Left renal pelvis (tissue), 4 donors: Measurements from ENCODE around the gene MYBPHL. TPM values are rescaled to one million over a fixed set of nuclear protein-coding genes. Genes with fewer than 3 reads are reported as not detected.
A peak's percentile ranks its signal among the peaks of the same experiment; 100 is the strongest.

Source experiments
- DNase-seq, 4 donors: peaks; one replicate each; pipeline ENCODE4 v3.0.0-alpha.2; 2013; ENCODE audit warnings: low read depth in 4 of 4, low spot score in 3 of 4
- polyA plus RNA-seq, 4 donors: library from polyadenylated mRNA; unstranded; fragments of 120-200 nt; gene quantifications; one replicate each; pipeline ENCODE4 v1.2.1, GENCODE V29; 2013; ENCODE audit not compliant: insufficient read length in 4 of 4

The MYBPHL gene, protein sequence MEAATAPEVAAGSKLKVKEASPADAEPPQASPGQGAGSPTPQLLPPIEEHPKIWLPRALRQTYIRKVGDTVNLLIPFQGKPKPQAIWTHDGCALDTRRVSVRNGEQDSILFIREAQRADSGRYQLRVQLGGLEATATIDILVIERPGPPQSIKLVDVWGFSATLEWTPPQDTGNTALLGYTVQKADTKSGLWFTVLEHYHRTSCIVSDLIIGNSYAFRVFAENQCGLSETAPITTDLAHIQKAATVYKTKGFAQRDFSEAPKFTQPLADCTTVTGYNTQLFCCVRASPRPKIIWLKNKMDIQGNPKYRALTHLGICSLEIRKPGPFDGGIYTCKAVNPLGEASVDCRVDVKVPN
- under 1 TPM in 2 of 4 donors, not detected in 2; 0.23 to 0.32 TPM for polyA plus RNA-seq

DNA sequence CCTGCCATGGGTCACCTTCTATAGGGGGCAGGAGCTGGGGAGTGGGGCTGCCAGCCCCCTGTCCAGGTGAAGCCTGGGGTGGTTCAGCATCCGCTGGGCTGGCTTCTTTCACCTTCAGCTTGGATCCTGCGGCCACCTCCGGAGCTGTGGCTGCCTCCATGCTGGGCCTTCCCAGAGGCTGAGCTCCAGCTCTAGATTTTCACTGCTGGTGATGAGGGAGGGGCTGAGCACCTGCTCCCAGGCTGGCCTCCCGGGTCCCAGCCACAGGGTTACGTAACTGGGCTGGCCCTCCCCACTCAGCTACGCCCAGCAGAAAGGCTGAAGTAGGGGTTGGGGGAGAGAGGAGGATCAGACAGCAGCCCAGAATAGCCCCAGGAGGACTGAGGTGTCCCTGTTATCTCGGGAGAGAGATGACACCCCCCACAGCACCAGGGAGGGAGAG, at the start of gene MYBPHL:
MYBPHL (minus strand) TSS at position 180 of the 442 bp plus-strand sequence; CDS start at position 160, 20 bp downstream.
- DNase-seq = no peak

DNA sequence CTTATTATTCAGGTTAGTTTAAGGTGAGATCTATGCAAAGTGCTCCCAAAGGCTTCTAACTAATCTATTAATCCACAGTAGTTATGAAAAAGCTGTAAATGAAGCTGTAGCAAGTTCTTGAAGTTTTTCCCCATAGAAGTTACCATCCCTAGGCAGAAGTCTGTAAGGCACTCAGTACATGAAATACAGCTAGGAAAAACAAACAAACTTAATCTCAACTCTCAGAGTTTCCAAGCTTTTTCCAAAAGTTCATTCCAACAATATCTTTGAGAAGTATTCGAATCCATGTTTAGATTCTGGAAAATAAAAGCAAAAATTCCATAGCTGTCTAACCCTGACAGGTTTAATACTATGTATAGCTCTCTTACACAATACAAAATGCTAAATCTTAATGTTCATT, 49.7 kb upstream of the MYBPHL start:
- DNase-seq = no peak

DNA sequence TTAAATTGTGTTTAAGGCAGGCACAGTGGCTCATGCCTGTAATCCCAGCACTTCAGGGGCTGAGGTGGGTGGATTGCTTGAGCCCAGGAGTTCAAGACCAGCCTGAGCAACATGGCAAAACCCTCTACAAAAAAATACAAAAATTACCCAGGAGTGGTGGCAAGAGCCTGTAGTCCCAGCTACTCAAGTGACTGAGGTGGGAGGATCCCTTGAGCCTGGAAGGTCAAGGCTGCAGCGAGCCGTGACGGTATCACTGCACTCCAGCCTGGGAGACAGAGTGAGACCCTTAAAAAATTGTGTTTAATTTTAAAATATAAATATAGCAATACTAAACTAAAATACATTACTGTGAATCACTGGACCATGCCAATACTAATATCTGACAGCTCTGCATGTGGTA, 48.1 kb upstream of the MYBPHL start:
- DNase-seq = no peak

DNA sequence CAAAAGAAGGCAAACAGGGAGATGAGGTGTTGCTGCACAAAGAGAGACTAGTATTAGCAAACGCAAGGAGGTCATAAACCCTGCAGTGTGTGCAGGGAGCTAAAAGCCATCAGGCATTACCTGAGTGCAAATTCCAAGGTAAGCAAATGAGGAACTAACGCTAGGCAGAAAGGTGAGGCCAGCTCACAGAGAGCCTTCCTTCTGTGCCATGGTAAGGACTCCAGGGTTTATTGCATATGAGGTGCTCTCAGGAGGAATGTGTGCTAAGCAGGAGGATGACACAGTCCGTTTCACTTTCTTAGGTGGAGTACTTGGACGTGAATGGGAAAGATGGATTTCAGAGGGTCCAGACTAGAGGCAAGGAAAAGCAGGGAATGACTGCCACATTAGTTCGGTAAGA, 44.6 kb upstream of the MYBPHL start:
- no peak for DNase-seq

DNA sequence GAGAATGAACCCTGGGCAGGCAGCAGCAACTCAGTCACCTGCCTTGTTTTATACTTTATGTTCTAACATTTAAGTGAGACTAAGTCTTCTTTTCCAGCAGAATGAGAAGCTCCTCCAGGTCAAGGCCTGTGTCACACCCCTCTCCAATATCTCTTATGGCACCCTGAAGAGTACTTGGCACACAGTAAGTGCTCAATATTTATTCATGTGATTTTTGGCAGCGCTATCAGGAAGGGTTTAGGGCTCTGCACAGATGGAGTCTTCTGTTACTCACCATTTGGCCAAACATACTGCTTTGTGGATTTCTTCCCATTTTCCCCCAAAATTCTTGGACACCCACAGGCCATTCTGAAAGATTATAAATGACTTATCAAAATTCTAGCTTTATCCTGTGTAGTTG, 43.8 kb upstream of the MYBPHL start:
- no peak for DNase-seq

DNA sequence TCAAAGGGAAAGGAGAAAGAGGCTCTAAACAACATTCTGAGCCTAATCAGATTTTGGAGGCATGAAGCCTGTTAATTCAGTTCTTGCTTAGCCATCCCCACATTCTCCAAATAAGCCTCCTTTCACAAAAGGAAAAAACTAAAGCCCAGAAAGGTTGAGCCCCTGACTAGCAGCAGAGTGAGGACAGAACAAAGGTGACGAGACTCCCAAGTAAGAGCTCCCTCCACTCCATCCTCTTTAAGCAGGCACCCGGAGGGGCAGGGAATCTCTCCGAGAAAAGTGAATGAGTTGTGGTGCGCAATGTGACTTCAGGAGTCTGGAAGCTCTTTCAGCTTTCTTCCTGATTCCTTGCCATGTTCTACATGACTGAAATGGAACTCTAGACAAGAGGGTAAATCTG, 43.4 kb upstream of the MYBPHL start:
- no peak for DNase-seq

DNA sequence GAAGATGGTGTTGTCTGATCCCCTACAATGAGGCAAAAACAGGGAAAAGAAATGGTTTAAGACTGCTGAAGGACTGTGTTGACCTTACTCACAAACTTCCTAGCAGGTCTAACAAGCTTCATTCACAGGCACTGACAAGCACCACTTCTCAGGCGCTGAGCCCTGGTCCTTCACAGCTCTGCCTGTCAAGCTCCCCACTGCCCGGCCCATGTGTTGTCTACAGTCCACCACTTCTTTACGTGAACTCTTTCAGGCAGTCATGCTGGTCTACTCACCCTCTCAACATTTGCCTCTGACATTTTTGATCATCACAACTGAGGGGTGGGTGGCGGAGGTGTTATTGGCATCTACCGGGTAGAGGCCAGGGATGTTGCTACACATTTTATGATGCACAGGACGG, 40.7 kb upstream of the MYBPHL start:
- no peak for DNase-seq

DNA sequence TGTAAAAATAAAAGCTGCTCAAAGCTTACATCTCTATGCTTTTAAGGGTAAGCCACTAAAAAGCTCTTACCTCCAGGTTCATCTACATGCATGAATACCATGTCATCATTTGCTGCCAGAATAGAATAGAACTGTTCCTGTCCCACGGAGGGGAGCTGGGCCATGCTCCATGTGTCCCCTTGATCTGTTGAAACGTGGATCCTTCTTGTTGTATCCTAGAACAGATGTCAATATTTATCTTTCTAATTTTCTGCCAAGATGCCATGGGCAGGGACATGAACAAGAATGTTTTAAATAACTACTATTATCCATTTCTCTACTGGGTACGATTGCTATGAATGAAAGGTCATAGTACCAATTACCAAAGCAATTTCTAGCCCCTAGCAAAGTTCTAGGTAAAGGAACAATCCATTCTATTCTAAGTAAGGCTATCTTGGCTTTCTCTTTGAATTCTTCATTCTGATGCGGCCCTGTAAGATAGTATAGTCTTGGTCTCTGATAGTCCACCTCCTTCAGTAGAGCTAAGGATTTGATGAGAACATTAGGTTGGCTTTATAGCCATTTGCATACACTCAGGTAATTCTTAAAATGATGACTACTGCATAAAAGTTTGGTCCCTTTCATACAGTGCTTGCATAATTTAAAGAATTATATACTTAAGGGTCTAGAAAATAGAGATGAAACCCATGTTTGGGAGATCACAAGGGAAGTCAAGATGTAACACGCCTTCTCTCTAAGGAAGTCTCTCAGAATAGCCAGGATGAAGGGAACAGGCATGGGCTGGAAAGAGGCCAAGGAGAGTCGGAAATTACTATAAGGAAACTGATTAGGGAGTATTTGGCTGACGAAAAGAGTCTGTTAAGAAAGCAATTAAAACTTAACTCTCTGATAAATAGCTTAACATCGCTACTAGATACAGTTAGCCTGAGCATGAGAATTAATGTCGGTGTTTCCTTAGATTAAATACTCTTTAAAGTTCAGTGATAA, 35.4 kb upstream of the MYBPHL start:
- DNase-seq = peak in 1 of 4 donors; percentile 20

DNA sequence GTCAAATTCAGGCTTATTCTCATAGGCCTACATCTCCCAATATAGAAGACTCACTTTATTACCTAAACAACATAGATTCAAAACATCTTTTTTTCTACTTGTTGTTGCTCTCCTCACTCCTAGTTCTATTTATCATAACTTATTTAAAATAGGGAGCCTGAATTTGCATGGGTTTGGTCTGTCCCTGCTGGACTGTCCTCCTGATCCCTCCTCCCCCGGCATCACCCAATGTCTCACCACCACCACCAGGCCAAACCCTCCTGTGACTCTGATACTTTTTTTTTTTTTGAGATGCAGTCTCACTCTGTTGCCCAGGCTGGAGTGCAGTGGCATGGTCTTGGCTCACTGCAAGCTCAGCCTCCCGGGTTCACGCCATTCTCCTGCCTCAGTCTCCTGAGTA, 31.8 kb upstream of the MYBPHL start:
- DNase-seq = no peak

DNA sequence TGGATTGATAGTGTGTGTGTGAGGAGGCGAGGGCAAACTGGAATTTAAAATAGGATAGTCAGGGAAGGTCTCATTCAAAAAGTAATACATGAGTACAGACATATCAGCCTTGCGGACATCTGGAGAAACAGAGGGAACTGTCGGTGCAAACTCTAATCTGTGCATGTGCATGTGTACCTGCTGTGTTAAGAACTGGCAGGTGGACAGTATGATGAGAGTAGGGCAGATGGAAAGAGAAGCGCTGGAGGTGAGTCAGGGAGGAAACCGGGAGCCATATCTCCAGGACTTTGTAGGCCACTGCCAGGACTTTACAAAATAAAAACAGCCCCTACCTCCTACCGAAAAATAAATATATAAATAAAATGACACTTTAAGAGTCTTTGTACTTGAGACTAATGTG, 31.3 kb upstream of the MYBPHL start:
- DNase-seq = no peak

DNA sequence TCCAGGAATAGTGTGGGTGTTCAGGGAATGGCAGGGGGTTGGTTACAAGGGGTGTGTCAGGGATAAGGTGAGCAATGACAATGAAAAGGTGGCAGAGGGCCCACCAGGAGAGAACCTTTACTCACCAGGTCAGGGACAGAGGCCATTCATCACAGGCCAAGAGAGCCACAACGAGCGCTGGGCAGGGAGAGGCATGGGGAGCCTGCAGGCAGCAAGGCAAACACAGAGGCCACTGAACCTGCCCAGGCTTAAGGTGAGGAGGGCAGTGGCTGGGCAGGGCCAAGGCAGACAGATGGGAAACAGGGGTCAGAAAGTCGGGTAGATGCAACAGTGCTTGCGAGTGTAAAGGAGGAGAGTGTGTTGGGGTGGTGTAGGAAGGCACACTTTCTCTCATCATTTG, 28.3 kb upstream of the MYBPHL start:
- no peak for DNase-seq

DNA sequence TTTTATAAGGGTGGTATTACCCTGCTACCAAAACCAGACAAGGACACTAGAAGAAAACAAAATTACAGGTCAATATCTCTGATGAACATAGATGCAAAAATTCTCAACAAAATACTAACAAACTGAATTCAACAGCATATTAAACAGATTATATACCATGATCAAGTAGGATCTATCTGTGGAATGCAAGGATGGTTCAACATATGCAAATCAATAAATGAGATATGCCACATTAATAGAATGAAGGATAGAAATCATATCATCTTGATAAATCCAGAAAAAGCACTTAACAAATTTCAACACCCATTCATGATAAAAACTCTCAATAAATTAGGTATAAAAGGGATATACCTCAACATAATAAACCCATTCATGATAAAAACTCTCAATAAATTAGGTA, 24.3 kb upstream of the MYBPHL start:
- no peak for DNase-seq

DNA sequence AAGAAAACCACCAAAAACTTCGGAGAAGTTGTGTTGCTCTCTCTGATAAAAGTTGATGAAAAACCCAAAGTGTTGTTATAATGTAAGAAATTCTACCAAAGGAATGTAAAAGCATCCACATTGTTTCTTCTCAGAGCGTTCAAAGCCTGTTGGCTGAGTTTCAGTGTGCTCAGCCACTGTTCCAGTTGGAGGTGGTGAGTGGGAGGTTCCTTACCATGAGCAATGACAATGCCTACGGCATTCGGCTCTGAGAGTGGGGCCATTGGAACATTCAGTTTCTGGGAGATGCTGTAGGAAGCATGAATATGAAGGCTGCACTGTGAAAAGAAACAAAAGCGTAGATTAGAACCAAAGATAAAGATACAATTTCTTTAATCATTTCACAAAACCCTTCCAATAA, 20.5 kb upstream of the MYBPHL start:
- DNase-seq = no peak

DNA sequence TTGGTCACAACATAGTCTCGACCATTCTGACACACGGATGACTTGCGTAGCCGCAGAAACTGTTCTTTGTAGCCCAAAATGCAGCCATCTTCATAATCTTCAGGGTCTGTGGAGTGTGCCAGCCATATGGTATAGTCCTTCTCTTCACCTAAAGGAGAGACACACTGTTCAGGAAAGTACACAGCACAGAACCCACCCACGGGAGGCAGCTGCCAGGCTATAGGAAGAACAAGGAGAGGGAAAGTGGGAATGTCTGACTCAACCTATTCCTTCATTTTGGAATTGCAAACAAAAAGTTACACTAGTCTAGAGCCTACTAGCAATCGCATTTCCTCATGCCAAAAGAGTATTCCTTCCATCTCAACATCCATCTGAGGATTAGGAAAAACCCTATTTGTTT, 16.2 kb upstream of the MYBPHL start:
- no peak for DNase-seq

DNA sequence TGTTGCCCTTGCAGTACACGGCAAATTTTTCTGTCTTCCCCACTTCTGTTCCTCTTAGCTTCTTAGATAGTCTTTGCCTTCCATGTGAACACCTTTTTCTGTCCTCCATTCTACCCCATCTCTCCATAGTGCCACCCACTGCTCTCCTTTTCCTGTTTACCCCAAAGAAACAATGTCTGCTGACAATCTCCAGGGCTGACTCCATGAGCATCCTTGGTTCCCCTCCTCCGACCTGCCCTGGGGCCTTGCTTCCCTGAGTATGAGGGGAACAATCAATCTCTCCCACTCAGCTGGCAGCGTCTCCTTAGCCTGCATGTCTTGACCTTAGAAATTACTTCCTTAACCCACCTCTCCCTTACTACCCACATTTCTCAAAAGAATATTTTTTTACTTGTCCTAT, 12.3 kb upstream of the MYBPHL start:
- DNase-seq = no peak

DNA sequence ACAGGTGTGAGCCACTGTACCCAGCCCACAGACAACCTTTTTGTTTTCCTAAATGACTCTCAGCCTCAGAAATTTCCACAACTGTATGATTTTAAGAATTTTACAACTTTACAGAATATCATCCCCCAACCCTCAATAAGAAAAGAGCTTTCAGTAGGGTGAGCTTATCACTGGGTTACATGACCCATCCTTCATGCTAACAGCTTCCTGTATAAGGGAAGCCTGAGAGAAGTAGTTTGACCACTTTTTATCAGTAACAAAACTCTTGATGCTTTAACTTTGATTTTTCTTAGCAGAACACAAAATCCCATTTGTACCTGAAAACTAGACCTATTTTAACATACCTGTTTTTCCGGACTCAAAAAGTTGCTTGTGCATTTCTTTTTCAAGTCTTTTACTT, 9.7 kb upstream of the MYBPHL start:
- no peak for DNase-seq

DNA sequence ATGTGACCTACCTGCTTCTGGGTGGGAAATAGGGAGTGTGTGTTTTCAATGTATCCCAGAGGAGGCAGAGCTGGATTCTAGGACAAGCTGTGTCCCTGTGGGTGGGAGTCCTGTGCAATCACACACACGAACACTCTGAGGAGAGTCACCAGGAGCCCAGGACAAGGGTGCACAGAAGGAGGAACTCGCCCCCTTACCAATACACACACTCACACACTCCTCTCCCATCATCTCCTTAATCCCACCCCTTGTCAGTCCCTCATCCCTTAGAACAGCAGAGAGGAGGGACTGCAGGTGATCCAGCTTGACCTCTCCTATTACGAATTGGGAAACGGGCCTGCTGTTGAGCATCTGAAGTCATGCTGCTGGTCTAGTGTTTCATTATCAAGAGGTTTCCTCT, 8.5 kb upstream of the MYBPHL start:
- no peak for DNase-seq

DNA sequence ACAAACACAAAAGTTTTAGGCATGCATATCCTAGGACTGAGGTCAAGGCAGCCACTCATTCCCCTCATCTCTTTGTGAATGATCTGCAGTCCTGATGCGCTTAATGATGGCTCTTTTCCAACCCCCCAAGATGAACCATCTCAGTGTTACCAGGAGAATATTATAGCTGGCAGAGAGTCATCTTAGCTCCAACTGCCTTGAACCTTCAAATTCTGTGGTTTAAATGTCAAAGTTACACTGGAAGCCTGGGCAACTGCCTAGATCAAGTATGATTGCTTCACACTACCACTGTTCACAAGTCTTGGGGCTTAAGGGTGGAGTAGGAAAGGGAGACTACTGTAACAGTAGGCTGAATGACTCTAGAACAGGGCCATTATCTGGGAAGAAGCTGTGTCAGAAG, 8.0 kb upstream of the MYBPHL start:
- no peak for DNase-seq

DNA sequence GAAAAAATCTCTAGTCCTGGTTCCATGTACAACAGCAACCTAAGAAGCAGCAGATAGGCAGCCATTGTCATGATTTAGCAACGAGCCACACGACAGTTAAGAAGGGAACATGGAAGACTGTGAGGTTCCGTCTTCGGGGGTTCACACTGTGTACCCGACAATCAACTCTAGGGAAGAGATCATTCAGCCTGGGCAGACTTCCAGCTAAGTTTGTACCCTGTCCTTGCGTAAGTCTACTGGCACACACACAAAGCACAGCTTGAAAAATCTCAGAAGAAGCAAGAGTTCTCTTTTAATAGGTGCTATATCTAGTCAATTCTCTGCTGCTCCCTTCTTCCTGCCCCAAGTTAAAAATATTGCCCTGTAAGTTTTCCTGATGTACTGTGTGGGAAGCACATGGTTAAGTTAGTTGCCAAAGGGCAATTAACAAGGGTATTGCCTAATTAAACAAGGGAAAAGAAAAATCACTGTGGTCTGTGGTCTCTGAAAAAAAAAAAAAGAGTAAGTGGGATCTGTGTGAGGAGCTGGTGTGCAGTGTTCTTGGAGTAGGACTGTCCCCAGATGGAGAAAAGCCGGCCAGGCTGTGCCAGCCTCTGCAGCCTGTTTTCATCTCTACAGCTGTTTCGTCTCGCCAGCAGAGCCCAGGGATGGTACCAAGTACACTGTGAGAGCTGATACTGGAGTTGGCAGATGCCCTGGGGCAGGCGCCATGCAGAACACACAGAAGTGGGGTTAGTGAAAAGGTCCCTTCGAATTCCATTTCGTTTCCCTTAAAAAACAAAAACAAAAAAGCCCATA, 6.4 kb upstream of the MYBPHL start:
- DNase-seq = no peak

DNA sequence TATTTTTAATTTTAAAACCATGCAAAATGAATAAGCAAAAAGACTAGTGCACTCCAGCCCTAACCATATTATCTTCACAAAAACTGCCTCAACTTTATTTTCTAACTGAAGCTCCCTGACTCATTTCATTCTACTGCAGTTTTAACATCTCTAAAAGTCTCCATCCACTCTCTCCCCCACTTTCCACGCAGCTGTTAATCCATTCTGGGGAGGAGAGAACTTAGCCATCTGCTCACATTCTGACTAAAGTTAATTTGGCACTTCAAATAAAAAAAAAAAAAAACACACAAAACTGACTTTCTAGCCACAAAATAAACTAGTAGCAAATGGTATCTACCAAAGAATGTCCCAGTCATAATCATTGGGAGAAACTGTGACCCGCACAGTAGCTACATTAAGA, 5.4 kb upstream of the MYBPHL start:
- DNase-seq = no peak

DNA sequence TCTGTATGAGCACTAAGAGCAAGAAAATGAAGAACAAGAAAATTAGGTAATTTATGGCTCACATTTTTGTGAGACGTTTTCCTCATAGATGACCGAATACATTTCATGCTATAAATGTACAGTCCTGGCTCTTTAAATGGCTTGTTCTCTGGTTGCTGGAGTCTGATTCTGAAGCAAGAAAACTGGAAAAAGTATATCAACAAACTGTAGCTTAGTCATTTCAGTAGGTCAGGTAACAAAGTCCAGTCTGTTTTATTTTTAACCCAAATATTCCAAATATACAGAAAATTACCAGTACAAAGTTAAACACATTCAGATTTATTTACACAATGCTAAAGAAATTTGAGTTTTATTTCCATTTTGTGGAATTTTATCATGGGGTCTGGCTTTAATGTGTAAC, 2.5 kb upstream of the MYBPHL start:
- no peak for DNase-seq
